ENCODE results near the gene CHMP5. TPM values are rescaled to one million over a fixed set of nuclear protein-coding genes. Genes with fewer than 3 reads are reported as not detected.

Gene CHMP5
- total RNA-seq, 1 donor from 2014 or later = 57.6 TPM

DNA sequence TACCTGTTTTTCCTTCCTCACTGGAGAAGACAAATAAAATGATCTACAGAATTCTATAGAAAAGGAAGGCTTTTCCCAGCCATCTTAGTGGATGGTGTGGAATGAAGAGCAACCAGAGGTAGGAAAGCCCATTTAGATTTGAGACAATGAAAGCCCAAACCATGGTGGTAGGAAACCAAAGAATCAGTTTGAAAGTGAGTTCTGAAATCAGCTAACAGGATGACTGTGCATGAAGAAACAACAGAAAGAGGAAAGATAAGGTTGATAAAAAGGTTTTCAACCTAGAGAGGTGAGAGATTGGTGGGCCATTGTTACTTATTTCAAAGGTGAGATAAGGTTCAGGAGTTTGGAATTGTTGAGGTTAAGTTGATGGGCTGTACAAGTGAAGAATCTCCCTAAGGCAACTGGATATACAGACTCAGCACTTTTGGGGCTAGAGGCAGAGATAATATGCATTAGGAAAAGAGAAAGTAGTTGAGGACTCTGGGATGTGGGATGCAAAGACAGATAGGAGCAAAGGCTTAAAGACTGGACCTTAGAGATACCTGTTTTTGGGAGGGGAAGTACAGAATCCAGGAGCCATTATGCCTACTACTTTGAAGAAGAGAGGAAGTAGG lies 2.4 kb downstream of the CHMP5 start:
- no peak for DNase-seq (ENCODE audit: low spot score)
- Mint-ChIP-seq H3K4me1 (ENCODE audit: low read depth) (peaks cover 43% of the 10 kb centered on the region), H3K36me3 (ENCODE audit: low read depth) (peaks cover 55% of the 10 kb centered on the region), H3K4me3 (ENCODE audit: low read depth) (peak overlapping the region; percentile 92), H3K9me3 (no peaks in the 10 kb centered on the region), H3K27ac (peak overlapping the region; percentile 48), H3K27me3 (ENCODE audit: low read depth) (no peaks in the 10 kb centered on the region)
- intact Hi-C loops (cut with micrococcal nuclease) = no loop called here

DNA sequence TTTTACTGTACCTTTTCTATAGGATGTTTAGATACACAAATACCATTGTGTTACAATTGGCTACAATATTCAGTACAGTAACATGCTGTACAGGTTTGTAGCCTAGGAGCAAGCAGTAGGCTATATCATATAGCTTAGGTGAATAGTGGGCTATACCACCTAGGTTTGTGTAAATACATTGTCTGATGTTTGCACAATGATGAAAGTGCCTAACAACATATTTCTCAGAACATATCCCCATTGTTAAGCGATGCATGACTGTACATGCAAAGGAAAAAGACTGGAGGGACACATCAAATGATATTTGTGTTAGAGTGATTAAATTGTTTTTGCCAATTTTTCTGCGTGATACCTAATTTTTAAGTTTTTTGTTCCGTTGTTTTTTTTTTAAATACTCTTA lies 5.3 kb downstream of the CHMP5 start:
- intact Hi-C loops (cut with micrococcal nuclease) = no loop called here

DNA sequence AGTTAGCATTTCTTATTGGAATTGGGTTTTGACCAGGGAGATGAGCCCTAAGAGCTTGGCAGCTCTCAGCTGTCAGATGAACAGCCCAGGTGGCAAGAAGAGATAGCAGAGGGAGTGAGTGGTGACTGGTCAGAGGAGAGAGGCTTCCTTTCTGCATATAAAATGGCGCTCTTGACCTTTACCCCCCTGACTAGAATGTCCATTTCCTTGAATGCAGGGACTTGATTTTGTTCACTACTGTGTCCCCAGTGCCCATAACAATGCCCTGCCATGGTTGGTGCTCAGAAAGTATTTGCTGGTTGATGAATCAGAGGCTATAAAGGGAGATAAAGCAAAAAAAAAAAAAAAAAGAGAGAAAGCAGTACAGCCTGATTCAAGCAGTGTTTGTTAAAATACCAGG lies 7.2 kb downstream of the CHMP5 start:
- DNase-seq (ENCODE audit: low spot score) = no peak
- Mint-ChIP-seq H3K9me3 (no peaks in the 10 kb centered on the region), H3K36me3 (ENCODE audit: low read depth) (peaks cover 67% of the 10 kb centered on the region), H3K4me3 (ENCODE audit: low read depth) (no peak overlapping the region), H3K27me3 (ENCODE audit: low read depth) (no peaks in the 10 kb centered on the region), H3K27ac (no peak overlapping the region), H3K4me1 (ENCODE audit: low read depth) (peaks cover 25% of the 10 kb centered on the region)
- intact Hi-C loops (cut with micrococcal nuclease) = no loop called here

More for the DNA sequence above, 5.3 kb downstream of the CHMP5 start:
- peaks cover 59% of the 10 kb centered on the region for H3K36me3 Mint-ChIP-seq (ENCODE audit: low read depth)
- H3K4me3 Mint-ChIP-seq (ENCODE audit: low read depth) = no peak overlapping the region
- H3K9me3 Mint-ChIP-seq = no peaks in the 10 kb centered on the region
- peaks cover 37% of the 10 kb centered on the region for H3K4me1 Mint-ChIP-seq (ENCODE audit: low read depth)
- H3K27ac Mint-ChIP-seq = no peak overlapping the region
- DNase-seq (ENCODE audit: low spot score) = no peak
- no peaks in the 10 kb centered on the region for H3K27me3 Mint-ChIP-seq (ENCODE audit: low read depth)

DNA sequence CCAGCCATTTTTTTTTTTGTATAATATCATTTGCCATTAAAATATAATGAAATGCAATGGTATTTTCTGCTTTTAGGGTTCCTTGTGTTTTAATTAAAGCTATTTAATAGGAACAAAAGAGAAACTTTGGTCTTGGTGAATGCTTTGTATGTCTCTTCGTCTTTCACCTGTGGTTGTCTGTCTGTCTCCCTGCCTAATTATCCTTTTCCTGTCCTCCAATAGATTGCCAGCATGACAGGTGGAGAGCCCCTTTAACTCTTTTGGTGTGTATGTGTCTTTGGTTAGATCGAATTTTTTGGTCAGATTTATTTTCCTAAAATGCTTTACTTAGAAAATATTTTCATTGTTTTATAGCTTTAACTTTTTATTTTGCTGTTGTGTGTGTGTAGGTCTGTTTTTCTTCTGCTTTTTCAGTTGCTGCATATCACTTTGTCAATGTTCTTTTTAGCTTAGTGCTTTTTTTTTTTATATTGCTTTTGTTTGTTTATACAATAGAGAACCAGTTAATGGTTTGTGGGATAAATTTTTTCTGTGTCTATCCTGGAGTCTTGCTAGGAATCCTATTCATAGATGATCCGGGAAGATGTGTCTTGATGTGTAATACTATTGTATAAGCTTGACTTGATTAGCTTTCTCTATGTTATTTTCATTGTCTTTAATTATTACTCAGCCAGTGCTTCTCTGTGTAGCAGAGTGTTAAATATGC lies 8.6 kb downstream of the CHMP5 start:
- H3K4me1 Mint-ChIP-seq (ENCODE audit: low read depth) = peaks cover 14% of the 10 kb centered on the region
- H3K36me3 Mint-ChIP-seq (ENCODE audit: low read depth) = peaks cover 72% of the 10 kb centered on the region
- no peak overlapping the region for H3K27ac Mint-ChIP-seq
- H3K27me3 Mint-ChIP-seq (ENCODE audit: low read depth) = no peaks in the 10 kb centered on the region
- DNase-seq (ENCODE audit: low spot score) = no peak
- intact Hi-C loops (cut with micrococcal nuclease) = no loop called here
- H3K9me3 Mint-ChIP-seq = no peaks in the 10 kb centered on the region
- H3K4me3 Mint-ChIP-seq (ENCODE audit: low read depth) = no peak overlapping the region

DNA sequence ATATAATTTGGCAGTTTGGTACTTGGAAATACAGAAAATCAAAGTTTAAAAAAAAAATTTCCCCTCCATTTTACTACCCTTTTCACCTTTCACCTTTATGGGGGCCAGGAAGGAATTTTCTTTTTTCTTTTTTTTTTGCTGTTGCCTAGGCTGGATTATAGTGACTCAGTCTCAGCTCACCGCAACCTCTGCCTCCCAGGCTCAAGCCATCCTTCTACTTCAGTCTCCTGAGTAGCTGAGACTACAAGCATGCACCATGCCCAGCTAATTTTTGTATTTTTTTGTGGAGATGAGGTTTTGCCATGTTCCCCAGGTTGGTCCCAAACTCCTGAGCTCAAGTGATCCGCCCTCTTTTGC lies 9.1 kb downstream of the CHMP5 start:
- Mint-ChIP-seq H3K27ac (no peak overlapping the region), H3K36me3 (ENCODE audit: low read depth) (peaks cover 70% of the 10 kb centered on the region), H3K4me3 (ENCODE audit: low read depth) (no peak overlapping the region), H3K9me3 (no peaks in the 10 kb centered on the region), H3K4me1 (ENCODE audit: low read depth) (peaks cover 14% of the 10 kb centered on the region), H3K27me3 (ENCODE audit: low read depth) (no peaks in the 10 kb centered on the region)
- intact Hi-C loops (cut with micrococcal nuclease) = no loop called here
- no peak for DNase-seq (ENCODE audit: low spot score)

DNA sequence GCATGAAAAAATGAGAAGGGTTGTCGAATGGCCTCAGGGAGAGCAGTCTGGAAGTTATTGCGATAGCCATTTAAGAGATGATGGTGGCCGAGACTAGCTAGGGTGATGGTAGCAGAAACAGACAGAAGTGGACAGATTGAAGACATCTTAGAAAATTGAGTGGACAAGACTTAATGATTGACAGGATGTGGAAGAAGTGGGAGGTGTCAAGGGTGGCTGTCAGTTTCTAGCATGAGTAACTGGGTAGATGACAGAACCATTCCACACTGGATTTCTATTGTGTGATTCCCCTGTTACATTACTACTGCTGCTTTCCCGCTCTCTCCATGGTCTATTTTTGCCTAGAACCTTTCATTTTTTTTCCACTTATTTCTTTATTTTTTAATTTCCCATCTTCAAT lies 12.6 kb downstream of the CHMP5 start:
- no peaks in the 10 kb centered on the region for H3K9me3 Mint-ChIP-seq
- no peak for DNase-seq (ENCODE audit: low spot score)
- no peak overlapping the region for H3K4me3 Mint-ChIP-seq (ENCODE audit: low read depth)

DNA sequence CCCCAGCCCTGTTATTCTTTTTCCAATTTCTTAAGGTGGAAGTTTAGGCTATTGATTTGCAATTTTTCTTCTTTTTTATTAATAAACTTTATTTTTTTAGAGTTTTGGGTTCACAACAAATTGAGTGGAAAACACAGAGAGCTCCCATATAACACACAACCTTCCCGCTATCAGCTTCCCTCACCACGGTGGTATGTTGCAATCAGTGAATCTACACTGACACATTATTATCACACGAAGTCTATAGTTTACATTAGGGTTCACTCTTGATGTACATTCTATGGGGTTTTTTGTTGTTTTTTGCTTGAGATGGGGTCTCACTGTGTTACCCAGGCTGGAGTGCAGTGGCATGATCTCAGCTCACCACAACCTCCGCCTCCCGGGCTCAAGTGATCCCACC lies 20.7 kb downstream of the CHMP5 start:
- Mint-ChIP-seq H3K4me1 (ENCODE audit: low read depth) (peaks cover 8% of the 10 kb centered on the region), H3K36me3 (ENCODE audit: low read depth) (peaks cover 27% of the 10 kb centered on the region), H3K27ac (no peak overlapping the region), H3K4me3 (ENCODE audit: low read depth) (no peak overlapping the region), H3K27me3 (ENCODE audit: low read depth) (peaks cover 2% of the 10 kb centered on the region), H3K9me3 (no peaks in the 10 kb centered on the region)
- intact Hi-C loops (cut with micrococcal nuclease) = loop anchor here (10.0 kb wide), 1 partner anchor 89 kb away; no protein-coding TSS in a partner anchor
- no peak for DNase-seq (ENCODE audit: low spot score)

More for the DNA sequence above, 12.6 kb downstream of the CHMP5 start:
- intact Hi-C loops (cut with micrococcal nuclease) = no loop called here
- Mint-ChIP-seq H3K4me1 (ENCODE audit: low read depth) (peaks cover 3% of the 10 kb centered on the region), H3K27me3 (ENCODE audit: low read depth) (no peaks in the 10 kb centered on the region), H3K27ac (no peak overlapping the region), H3K36me3 (ENCODE audit: low read depth) (peaks cover 73% of the 10 kb centered on the region)

DNA sequence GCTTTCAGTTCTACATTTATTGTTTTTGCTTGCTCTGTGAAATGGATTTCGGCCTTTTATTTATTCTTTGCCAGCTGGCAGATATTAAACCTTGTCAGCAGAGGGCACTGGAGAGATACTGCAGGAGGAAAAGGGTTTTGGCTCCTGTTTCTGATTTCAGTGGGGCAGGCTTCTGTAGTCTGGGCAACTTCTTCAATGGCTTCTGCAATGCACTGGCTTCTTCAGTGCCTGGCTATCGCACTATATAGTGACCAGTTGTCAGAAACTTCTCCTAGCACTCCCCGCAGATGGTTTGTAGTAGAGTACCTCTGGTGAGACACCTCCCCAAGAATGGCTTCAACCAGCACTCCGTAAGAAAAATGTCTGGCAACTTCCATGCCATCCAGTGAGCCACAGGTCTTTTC lies 22.2 kb downstream of the CHMP5 start:
- intact Hi-C loops (cut with micrococcal nuclease) = loop anchor here (2.0 to 10.0 kb wide), 2 partner anchors 88 to 128 kb away; no protein-coding TSS in a partner anchor
- H3K27me3 Mint-ChIP-seq (ENCODE audit: low read depth) = peaks cover 2% of the 10 kb centered on the region
- no peaks in the 10 kb centered on the region for H3K9me3 Mint-ChIP-seq
- H3K27ac Mint-ChIP-seq = peak overlapping the region; percentile 59
- no peak overlapping the region for H3K4me3 Mint-ChIP-seq (ENCODE audit: low read depth)
- peak; percentile 47 for DNase-seq (ENCODE audit: low spot score)
- H3K4me1 Mint-ChIP-seq (ENCODE audit: low read depth) = peaks cover 17% of the 10 kb centered on the region
- peaks cover 28% of the 10 kb centered on the region for H3K36me3 Mint-ChIP-seq (ENCODE audit: low read depth)

DNA sequence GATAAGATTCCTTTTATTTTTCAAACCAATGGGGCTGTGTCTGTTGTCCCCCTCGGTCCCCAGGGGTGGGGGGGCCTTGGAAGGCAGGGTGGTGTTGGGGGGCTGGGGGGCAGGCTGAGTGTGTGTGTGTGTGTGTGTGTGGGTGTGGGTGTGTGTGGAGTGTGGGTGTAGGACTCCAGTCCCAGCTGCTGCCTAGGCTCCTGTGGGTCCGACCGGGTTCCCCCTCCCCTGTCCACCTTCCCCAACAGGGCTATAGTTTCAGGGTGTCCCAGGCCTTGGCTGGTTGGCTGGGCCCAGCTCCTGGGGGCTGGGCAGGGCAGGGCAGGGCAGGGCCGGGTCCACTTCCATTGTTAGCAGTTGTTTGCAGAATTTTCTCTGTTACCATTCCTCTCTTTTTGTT lies 23.4 kb downstream of the CHMP5 start:
- intact Hi-C loops (cut with micrococcal nuclease) = loop anchor here (10.0 kb wide), 1 partner anchor 87 kb away; no protein-coding TSS in a partner anchor

DNA sequence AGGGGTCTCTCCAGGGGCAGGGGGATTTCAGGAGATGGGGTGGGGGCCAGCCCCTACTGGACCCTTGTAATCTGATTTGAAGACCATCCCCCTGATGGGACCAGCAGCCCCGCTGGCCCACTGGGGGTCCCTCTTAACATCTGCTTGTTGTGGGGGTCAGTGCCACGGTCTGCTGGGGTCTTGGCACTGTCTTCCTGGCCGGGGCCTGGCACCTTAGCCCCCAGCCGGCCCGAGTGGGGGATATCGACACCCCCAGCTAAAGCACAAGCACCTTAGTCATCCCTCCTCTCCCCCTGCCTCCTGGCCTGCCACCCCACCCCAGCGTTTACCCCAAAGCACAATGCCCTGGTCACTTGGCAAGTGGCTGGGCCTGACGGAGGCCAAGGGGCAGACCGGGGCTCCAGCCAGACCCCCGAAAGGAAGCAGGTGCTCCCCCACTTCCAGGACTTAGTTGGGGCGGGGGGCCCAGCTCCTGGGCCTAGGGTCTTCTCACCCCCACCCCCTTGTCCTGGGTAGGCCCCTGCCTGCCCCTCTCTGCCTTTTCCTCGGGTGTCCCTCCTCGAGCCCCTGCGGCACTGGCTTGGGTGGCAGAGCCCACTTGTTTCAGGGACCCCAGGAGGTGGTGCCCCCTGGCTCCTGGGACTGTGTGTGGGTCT lies 24.1 kb downstream of the CHMP5 start:
- peaks cover 2% of the 10 kb centered on the region for H3K27me3 Mint-ChIP-seq (ENCODE audit: low read depth)
- DNase-seq (ENCODE audit: low spot score) = no peak
- intact Hi-C loops (cut with micrococcal nuclease) = loop anchor here (10.0 kb wide), 1 partner anchor 86 kb away; no protein-coding TSS in a partner anchor
- peaks cover 32% of the 10 kb centered on the region for H3K36me3 Mint-ChIP-seq (ENCODE audit: low read depth)
- no peak overlapping the region for H3K4me3 Mint-ChIP-seq (ENCODE audit: low read depth)
- no peaks in the 10 kb centered on the region for H3K9me3 Mint-ChIP-seq
- H3K4me1 Mint-ChIP-seq (ENCODE audit: low read depth) = peaks cover 34% of the 10 kb centered on the region
- H3K27ac Mint-ChIP-seq = peak overlapping the region; percentile 74

More for the DNA sequence above, 23.4 kb downstream of the CHMP5 start:
- Mint-ChIP-seq H3K27me3 (ENCODE audit: low read depth) (peaks cover 2% of the 10 kb centered on the region), H3K4me3 (ENCODE audit: low read depth) (no peak overlapping the region), H3K27ac (peak overlapping the region; percentile 74), H3K4me1 (ENCODE audit: low read depth) (peaks cover 27% of the 10 kb centered on the region), H3K9me3 (no peaks in the 10 kb centered on the region), H3K36me3 (ENCODE audit: low read depth) (peaks cover 27% of the 10 kb centered on the region)
- DNase-seq (ENCODE audit: low spot score) = no peak

DNA sequence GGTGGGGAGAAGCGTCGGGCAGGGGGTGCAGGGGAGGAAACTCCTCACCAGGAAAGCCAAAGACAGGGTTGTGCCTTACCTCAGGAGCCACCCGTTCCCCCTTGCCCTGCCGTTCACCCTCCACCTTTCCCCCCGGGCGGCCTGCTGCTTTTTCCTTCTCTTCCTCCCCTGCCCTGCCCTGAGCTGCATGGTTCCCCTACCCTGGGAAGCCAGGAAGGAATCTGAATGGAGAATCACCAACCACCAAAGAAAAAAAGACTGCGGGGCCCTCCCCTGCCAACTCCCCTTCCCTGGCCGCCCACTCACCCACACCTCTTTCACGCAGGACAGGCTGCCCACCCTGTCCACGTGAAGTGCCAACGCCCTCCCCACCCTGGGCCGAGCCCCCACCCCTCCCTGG lies 24.6 kb downstream of the CHMP5 start:
- DNase-seq (ENCODE audit: low spot score) = no peak
- Mint-ChIP-seq H3K27ac (peak overlapping the region; percentile 100), H3K27me3 (ENCODE audit: low read depth) (peaks cover 2% of the 10 kb centered on the region), H3K4me1 (ENCODE audit: low read depth) (peaks cover 39% of the 10 kb centered on the region), H3K9me3 (no peaks in the 10 kb centered on the region), H3K36me3 (ENCODE audit: low read depth) (peaks cover 37% of the 10 kb centered on the region), H3K4me3 (ENCODE audit: low read depth) (peak overlapping the region; percentile 96)
- intact Hi-C loops (cut with micrococcal nuclease) = loop anchor here (10.0 kb wide), 1 partner anchor 85 kb away; no protein-coding TSS in a partner anchor

DNA sequence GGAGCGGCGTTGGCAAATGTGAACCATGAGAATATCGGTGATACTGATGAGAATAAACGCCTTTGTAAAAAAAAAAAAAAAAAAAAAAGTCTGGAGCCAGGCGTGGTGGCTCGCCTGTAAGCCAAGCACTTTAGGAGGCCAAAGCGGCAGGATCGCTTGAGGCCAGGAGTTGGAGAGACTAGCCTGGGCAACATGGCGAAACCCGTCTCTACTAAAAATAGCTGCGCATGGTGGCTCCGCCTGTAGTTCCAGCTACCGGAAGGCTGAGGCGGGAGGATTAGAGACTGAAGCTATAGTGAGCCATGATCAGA lies 25.0 kb downstream of the CHMP5 start:
- Mint-ChIP-seq H3K9me3 (no peaks in the 10 kb centered on the region), H3K4me3 (ENCODE audit: low read depth) (peak overlapping the region; percentile 96), H3K4me1 (ENCODE audit: low read depth) (peaks cover 42% of the 10 kb centered on the region)

More for the DNA sequence above, 25.0 kb downstream of the CHMP5 start:
- Mint-ChIP-seq H3K36me3 (ENCODE audit: low read depth) (peaks cover 40% of the 10 kb centered on the region), H3K27ac (peak overlapping the region; percentile 100), H3K27me3 (ENCODE audit: low read depth) (peaks cover 2% of the 10 kb centered on the region)
- DNase-seq (ENCODE audit: low spot score) = no peak
- intact Hi-C loops (cut with micrococcal nuclease) = loop anchor here (1.0 to 10.0 kb wide), 12 partner anchors 16 to 1165 kb away; partner anchors contain the start of genes AQP3, BAG1, DNAI1 and DNAJA1
